Measurements from ENCODE around the gene HOXA11.

HOXA11 gene

DNA sequence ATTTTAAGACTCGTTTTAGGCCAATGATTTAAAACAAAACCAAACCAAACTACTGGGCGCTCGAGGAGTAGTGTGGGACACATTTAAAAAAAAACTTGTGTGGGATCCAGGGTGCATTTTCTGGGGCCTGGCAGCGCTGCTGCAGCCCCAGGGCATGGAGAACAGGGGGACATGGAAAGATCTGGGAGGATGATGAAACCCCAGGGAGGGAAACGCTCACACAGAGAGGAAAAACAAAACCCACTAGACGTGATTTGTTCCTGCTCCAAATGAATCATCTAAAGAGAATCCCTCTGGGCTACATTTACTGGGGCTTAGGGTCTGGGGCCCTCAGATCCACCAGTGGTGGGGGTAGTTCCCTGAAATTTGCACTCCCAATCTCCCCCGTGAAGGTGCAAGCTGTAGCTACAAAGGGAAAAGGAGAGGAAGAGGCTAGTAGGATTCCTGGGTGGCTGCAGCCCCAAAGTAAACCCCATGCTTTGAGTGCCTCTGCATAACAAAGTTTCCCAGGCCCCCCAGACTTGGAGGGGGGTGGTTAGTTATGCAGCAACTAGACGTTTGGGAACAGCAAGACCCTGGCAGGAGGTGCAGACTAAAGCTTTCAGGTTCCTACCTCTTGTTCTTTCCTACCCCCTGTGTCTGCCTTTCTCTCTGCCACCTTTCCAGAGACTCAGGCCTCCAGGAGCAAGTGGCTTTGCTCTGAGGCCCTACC lies 29.4 kb upstream of the HOXA11 start:
- H3K4me3 ChIP-seq (ENCODE audit: low read length) = no peak overlapping the region
- H3K9me3 ChIP-seq (ENCODE audit: control insufficient read depth, insufficient read depth, low read length) = no peaks in the 10 kb centered on the region
- H3K27me3 ChIP-seq (ENCODE audit: control insufficient read depth, insufficient read depth, low read length) = peaks cover 85% of the 10 kb centered on the region
- H3K27ac ChIP-seq (ENCODE audit: low read length) = no peak overlapping the region
- no peak for DNase-seq (ENCODE audit: low read depth, low spot score)
- peaks cover 3% of the 10 kb centered on the region; the same call in 1 of the 2 replicates for H3K4me1 ChIP-seq (ENCODE audit: control insufficient read depth, insufficient read depth, low read length)
- WGBS (ENCODE audit: insufficient coverage, insufficient read length) = no CpG with 5 or more reads among the region's 8 CpGs
- H3K36me3 ChIP-seq (ENCODE audit: control insufficient read depth, insufficient read depth, low read length) = no peaks in the 10 kb centered on the region

DNA sequence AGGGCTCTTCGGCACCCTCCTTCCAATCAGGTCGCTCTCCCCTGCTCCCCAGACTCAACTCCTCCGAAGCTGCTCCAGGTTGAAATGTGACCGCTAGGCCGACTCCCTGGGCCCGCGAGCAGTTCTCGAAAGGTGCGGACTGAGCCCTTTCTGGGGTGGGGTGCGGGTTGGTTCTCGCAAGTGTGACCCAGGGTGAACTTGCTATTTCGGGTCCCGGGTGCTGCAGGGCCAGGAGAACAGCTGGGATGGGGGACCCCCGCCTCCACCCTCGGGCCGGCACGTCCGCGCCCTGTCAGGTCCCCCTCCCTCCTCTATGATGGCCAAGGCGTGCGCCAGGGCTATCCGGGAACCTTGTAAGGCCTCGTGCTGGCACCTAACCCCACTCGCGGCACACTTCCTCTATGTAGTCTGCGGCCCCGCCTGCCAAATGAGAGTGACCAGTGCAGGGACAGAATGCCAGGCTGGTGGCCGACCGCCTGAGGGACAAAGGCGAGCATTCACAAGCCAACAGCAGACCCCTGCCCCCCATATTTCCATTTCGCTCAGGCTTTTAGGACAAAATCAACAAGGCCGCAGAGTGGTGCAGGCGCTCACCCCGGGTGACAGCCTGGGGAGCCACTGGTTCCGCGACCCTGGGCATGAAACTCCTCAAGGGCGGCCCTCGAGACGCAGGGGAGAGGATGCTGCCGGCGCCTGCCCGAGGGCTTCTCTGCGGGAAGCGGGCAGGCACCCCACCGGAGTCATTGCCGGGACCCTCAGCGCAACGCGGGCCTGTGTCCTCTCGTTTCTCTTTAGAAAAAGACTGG lies 28.6 kb upstream of the HOXA11 start:
- no peak for DNase-seq (ENCODE audit: low read depth, low spot score)
- Histone ChIP-seq H3K27ac (ENCODE audit: low read length) (no peak overlapping the region), H3K4me3 (ENCODE audit: low read length) (no peak overlapping the region), H3K36me3 (ENCODE audit: control insufficient read depth, insufficient read depth, low read length) (no peaks in the 10 kb centered on the region), H3K9me3 (ENCODE audit: control insufficient read depth, insufficient read depth, low read length) (no peaks in the 10 kb centered on the region), H3K4me1 (ENCODE audit: control insufficient read depth, insufficient read depth, low read length) (peaks cover 3% of the 10 kb centered on the region; the same call in 1 of the 2 replicates), H3K27me3 (ENCODE audit: control insufficient read depth, insufficient read depth, low read length) (peaks cover 88% of the 10 kb centered on the region)
- WGBS (ENCODE audit: insufficient coverage, insufficient read length) = no CpG with 5 or more reads among the region's 50 CpGs

- H3K4me3 ChIP-seq (ENCODE audit: low read length) = no peak overlapping the region
- peaks cover 96% of the 10 kb centered on the region for H3K27me3 ChIP-seq (ENCODE audit: control insufficient read depth, insufficient read depth, low read length)
- WGBS (ENCODE audit: insufficient coverage, insufficient read length) = no CpG with 5 or more reads among the region's 52 CpGs
Measured at GRCh38 chr7:27212497-27213432, 27.7 kb upstream of the HOXA11 start.

GRCh38 chr7:27211764-27212204 lies 26.8 kb upstream of the HOXA11 start:
- Histone ChIP-seq H3K36me3 (ENCODE audit: control insufficient read depth, insufficient read depth, low read length) (no peaks in the 10 kb centered on the region), H3K4me1 (ENCODE audit: control insufficient read depth, insufficient read depth, low read length) (peaks cover 3% of the 10 kb centered on the region; the same call in 1 of the 2 replicates), H3K27me3 (ENCODE audit: control insufficient read depth, insufficient read depth, low read length) (peaks cover 98% of the 10 kb centered on the region), H3K27ac (ENCODE audit: low read length) (no peak overlapping the region), H3K4me3 (ENCODE audit: low read length) (no peak overlapping the region), H3K9me3 (ENCODE audit: control insufficient read depth, insufficient read depth, low read length) (no peaks in the 10 kb centered on the region)
- no CpG with 5 or more reads among the region's 3 CpGs for WGBS (ENCODE audit: insufficient coverage, insufficient read length)
- DNase-seq (ENCODE audit: low read depth, low spot score) = no peak

More at GRCh38 chr7:27212497-27213432, 27.7 kb upstream of the HOXA11 start:
- Histone ChIP-seq H3K9me3 (ENCODE audit: control insufficient read depth, insufficient read depth, low read length) (no peaks in the 10 kb centered on the region), H3K36me3 (ENCODE audit: control insufficient read depth, insufficient read depth, low read length) (no peaks in the 10 kb centered on the region), H3K27ac (ENCODE audit: low read length) (no peak overlapping the region), H3K4me1 (ENCODE audit: control insufficient read depth, insufficient read depth, low read length) (peaks cover 3% of the 10 kb centered on the region; the same call in 1 of the 2 replicates)
- no peak for DNase-seq (ENCODE audit: low read depth, low spot score)

GRCh38 chr7:27211084-27211446 lies 26.0 kb upstream of the HOXA11 start:
- H3K4me1 ChIP-seq (ENCODE audit: control insufficient read depth, insufficient read depth, low read length) = peaks cover 3% of the 10 kb centered on the region; the same call in 1 of the 2 replicates
- DNase-seq (ENCODE audit: low read depth, low spot score) = no peak
- H3K27ac ChIP-seq (ENCODE audit: low read length) = no peak overlapping the region
- no CpG with 5 or more reads among the region's 1 CpG for WGBS (ENCODE audit: insufficient coverage, insufficient read length)
- no peaks in the 10 kb centered on the region for H3K36me3 ChIP-seq (ENCODE audit: control insufficient read depth, insufficient read depth, low read length)
- no peak overlapping the region for H3K4me3 ChIP-seq (ENCODE audit: low read length)
- H3K27me3 ChIP-seq (ENCODE audit: control insufficient read depth, insufficient read depth, low read length) = peaks cover 97% of the 10 kb centered on the region
- no peaks in the 10 kb centered on the region for H3K9me3 ChIP-seq (ENCODE audit: control insufficient read depth, insufficient read depth, low read length)

GRCh38 chr7:27210441-27211083 lies 25.5 kb upstream of the HOXA11 start:
- no CpG with 5 or more reads among the region's 32 CpGs for WGBS (ENCODE audit: insufficient coverage, insufficient read length)
- Histone ChIP-seq H3K4me3 (ENCODE audit: low read length) (no peak overlapping the region), H3K27me3 (ENCODE audit: control insufficient read depth, insufficient read depth, low read length) (peaks cover 97% of the 10 kb centered on the region), H3K27ac (ENCODE audit: low read length) (no peak overlapping the region), H3K36me3 (ENCODE audit: control insufficient read depth, insufficient read depth, low read length) (no peaks in the 10 kb centered on the region), H3K4me1 (ENCODE audit: control insufficient read depth, insufficient read depth, low read length) (peaks cover 3% of the 10 kb centered on the region; the same call in 1 of the 2 replicates), H3K9me3 (ENCODE audit: control insufficient read depth, insufficient read depth, low read length) (no peaks in the 10 kb centered on the region)
- peak; percentile 67 for DNase-seq (ENCODE audit: low read depth, low spot score)

- Histone ChIP-seq H3K9me3 (ENCODE audit: control insufficient read depth, insufficient read depth, low read length) (no peaks in the 10 kb centered on the region), H3K27me3 (ENCODE audit: control insufficient read depth, insufficient read depth, low read length) (peaks cover 97% of the 10 kb centered on the region), H3K27ac (ENCODE audit: low read length) (no peak overlapping the region), H3K4me3 (ENCODE audit: low read length) (no peak overlapping the region), H3K4me1 (ENCODE audit: control insufficient read depth, insufficient read depth, low read length) (peaks cover 3% of the 10 kb centered on the region; the same call in 1 of the 2 replicates), H3K36me3 (ENCODE audit: control insufficient read depth, insufficient read depth, low read length) (no peaks in the 10 kb centered on the region)
- WGBS (ENCODE audit: insufficient coverage, insufficient read length) = no CpG with 5 or more reads among the region's 11 CpGs
- no peak for DNase-seq (ENCODE audit: low read depth, low spot score)
Measured at GRCh38 chr7:27209933-27210440, 25.0 kb upstream of the HOXA11 start.

GRCh38 chr7:27208998-27209397 lies 24.0 kb upstream of the HOXA11 start:
- Histone ChIP-seq H3K27me3 (ENCODE audit: control insufficient read depth, insufficient read depth, low read length) (peaks cover 97% of the 10 kb centered on the region), H3K9me3 (ENCODE audit: control insufficient read depth, insufficient read depth, low read length) (no peaks in the 10 kb centered on the region), H3K4me1 (ENCODE audit: control insufficient read depth, insufficient read depth, low read length) (peaks cover 3% of the 10 kb centered on the region; the same call in 1 of the 2 replicates), H3K27ac (ENCODE audit: low read length) (no peak overlapping the region), H3K36me3 (ENCODE audit: control insufficient read depth, insufficient read depth, low read length) (no peaks in the 10 kb centered on the region), H3K4me3 (ENCODE audit: low read length) (no peak overlapping the region)
- no peak for DNase-seq (ENCODE audit: low read depth, low spot score)
- WGBS (ENCODE audit: insufficient coverage, insufficient read length) = no CpG with 5 or more reads among the region's 4 CpGs

- Histone ChIP-seq H3K9me3 (ENCODE audit: control insufficient read depth, insufficient read depth, low read length) (no peaks in the 10 kb centered on the region), H3K36me3 (ENCODE audit: control insufficient read depth, insufficient read depth, low read length) (no peaks in the 10 kb centered on the region), H3K4me3 (ENCODE audit: low read length) (no peak overlapping the region), H3K27ac (ENCODE audit: low read length) (no peak overlapping the region), H3K4me1 (ENCODE audit: control insufficient read depth, insufficient read depth, low read length) (no peaks in the 10 kb centered on the region), H3K27me3 (ENCODE audit: control insufficient read depth, insufficient read depth, low read length) (peaks cover 97% of the 10 kb centered on the region)
- no peak for DNase-seq (ENCODE audit: low read depth, low spot score)
- no CpG with 5 or more reads among the region's 7 CpGs for WGBS (ENCODE audit: insufficient coverage, insufficient read length)
Measured at GRCh38 chr7:27207348-27207985, 22.4 kb upstream of the HOXA11 start.
